GM19025 (cell line): ENCODE results near the gene TTC39C.
"Not testable (repeated sequence)": the region's sequence is repeated elsewhere in the genome, so short reads cannot be mapped to it uniquely, and the experiment has no call there.

Experiments
- ATAC-seq: cut with Tn5 transposase; IDR thresholded peaks from one replicate; pipeline ENCODE4 v1.9.1; 2021; ENCODE audit warnings: mild to moderate bottlenecking, low read depth, moderate library complexity; ENCODE audit not compliant: unreplicated experiment

The TTC39C gene

GRCh38 chr18:24015639-24016631 is 1.4 kb downstream of the TTC39C start:
- ATAC-seq, result no peak

DNA sequence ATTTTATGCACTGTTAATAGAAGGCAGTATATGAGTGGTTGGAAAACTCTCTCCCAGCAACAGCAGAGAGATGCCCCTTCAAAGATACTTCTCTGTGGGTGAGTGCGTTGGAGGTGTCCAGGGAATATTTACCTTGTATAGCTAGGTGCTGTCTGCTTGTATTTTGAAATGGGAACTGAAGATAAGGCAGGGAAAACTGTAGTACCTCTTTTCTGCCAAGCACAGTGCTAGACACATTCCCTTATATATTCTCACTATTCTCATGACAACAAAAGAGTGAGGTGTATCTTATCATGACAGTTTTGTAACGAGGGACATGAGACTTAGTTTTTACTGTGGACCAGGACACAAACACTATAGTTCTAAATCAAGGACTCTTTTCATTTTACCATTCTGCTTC is 2.1 kb downstream of the TTC39C start:
- ATAC-seq, result no peak

GRCh38 chr18:24018299-24018886 is 3.8 kb downstream of the TTC39C start:
- no peak for ATAC-seq

GRCh38 chr18:24019641-24020331 is 5.2 kb downstream of the TTC39C start:
- ATAC-seq, result peak; percentile 86

DNA sequence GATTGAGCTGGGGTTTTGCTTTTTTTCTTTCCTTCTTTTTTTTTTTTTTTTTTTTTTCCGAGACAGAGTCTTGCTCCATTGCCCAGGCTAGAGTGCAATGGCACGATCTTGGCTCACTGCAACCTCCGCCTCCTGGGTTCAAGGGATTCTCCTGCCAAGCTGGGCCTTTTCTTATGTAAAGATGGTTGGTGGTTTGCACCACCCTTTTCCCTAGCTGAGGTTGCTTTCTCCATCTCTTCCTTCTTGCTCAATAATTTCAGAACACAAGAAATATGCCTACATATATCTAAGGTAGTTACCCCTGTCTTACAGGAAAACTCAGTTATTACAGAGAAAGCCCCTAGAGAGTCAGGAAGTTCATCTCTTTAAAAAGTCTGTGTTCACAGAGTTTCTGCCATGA is 7.0 kb downstream of the TTC39C start:
- no peak for ATAC-seq

DNA sequence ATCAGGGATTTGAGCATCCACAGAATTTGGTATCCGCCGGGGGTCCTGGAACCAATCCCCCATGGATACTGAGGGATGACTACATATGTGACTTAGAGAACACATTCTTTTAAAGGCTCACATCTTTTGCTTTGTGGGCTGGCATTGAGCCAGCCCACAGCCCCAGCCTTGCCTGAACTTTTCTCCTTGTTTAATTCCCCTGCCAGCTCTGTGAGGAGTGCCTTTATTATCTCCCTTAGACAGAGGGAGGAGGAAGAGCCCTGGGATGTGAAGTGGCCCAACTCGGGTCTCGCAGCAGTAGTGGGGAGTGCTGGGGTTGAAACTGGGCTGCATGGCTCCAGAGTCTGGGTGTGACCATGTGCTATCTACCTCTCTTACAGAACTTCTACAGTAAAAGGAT is 7.6 kb downstream of the TTC39C start:
- no peak for ATAC-seq

DNA sequence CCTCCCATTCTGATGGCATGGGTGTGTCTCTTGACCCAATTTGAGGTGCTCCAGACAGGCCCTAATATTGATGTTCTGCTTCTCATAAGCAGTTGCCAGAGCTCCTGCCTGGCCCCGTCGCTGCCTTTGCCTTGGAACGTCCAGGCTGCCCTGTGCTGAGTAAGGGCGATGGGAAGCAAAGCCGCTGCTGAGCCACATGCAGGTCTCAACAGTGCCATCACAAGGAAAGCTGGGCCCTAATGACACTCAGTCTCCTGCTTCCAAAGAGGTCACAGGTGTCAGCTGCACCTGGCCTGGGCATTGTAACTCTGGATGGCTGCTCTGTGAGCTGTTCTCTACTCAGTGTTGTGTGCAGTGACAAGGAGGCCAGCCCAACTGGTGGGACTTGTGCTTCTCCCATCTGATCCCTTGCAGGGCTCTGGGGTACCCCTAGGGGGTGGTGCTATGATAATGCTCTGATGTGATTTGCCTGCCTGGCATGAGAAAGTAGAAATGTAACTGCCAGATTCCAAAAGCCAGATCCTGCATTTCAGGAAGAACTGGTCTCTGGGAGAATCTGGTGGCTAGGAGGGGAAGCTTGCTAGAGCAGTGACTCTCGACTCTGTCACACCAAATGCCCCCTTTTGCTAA is 8.7 kb downstream of the TTC39C start:
- ATAC-seq, result no peak

DNA sequence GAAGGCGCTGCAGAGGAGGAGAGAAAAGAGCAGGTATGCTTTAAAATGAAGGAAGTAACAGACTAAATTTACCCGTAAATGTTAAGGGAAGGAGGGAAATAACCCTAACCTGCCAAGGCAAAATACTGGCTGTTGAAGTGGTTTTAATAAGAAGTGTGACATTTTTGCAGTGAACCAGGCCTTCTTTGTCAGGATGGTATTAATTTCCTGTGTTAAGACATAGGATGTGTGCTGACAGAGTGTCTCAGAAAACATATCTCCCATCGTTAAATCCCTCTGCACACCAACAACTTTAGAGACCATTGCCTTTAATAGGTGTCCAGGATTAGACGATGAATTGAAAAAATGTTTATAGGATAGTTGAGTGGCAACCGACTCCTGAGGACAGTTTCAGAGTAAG is 9.9 kb downstream of the TTC39C start:
- ATAC-seq, result no peak

DNA sequence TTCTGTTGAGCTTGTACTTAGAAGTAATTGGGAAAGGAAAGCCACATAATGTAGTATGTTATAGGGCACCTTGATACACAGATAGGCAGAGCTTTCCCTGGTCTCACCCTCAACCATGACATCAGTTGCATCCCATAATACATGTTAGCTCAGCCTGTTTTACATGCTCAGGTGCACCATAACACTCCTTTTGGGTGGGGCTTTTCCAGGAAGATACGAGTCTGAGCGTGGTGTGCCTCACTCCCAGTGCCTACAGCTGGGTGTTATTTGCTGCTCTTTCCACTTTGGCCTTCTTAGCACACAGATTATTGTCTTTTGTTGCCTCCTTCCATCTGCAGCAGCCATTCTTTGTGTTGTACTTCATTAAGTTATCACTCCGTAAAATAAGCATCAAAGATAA is 11.9 kb downstream of the TTC39C start:
- ATAC-seq, result no peak

GRCh38 chr18:24027156-24027827 is 12.7 kb downstream of the TTC39C start:
- no peak for ATAC-seq

- not testable (repeated sequence) for ATAC-seq
These were observed 14.4 kb downstream of the TTC39C start for GRCh38 chr18:24028946-24029345.

- ATAC-seq, result no peak
These were observed 16.8 kb downstream of the TTC39C start for GRCh38 chr18:24031318-24031717.

- ATAC-seq, result peak; percentile 67
These were observed 17.4 kb downstream of the TTC39C start for GRCh38 chr18:24031916-24032315.

DNA sequence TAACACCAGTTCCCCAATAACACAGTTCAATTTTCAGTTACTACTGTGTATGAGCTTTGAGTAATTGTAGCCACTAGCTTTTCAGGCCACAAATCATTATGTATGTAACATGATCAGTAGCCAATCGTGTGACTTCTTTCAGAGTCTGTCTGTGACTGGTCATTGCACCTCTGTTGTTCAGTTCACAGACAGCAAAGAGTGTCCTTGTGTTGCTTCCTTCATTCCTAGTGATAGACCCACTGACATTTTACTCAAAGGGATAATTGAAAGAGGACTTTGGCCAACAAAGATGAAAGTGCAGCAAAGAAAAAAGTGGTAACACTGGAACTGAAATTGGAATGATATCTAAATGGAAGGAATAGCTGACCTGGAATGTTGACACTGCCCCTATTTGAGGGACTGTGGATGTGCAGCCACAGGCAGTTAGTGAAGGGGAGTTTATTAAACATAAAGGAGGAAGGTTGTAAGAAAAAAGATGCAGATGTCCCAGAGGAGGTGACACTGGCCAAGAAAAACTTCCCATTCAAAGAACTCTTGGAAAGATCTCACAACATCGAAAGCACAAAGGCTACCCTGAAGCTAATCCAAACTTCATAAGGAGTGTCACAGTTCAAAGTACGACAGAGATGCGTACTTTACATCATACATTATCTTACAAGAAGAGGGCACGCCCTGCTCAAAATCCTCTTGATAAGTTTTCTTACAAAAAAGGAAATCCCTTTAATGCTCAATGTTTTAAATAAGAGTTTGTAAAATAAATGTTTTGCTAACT is 19.3 kb downstream of the TTC39C start:
- ATAC-seq, result no peak

DNA sequence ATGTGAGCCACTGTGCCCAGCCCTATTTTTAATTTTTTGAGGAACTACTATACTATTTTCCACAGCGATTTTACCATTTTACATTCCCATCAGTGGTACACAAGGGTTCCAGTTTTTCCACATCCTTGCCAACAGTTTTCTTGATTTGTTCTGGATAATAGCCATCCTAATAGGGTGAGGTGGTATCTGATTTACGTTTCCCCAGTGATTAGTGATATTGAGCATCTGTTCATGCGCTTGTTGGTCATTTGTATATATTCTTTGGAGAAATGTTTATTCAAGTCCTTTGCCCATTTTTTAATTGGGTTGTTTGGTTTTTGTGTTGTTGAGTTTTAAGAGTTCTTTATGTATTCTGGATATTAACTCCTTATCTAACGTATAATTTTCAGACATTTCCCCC is 20.8 kb downstream of the TTC39C start:
- ATAC-seq, result no peak

- ATAC-seq, result no peak
These were observed 25.1 kb downstream of the TTC39C start for GRCh38 chr18:24039671-24040070.

- no peak for ATAC-seq
These were observed 27.1 kb downstream of the TTC39C start for GRCh38 chr18:24041691-24042090.

- no peak for ATAC-seq
These were observed 28.8 kb downstream of the TTC39C start for GRCh38 chr18:24043403-24043802.

GRCh38 chr18:24048261-24048660 is 33.7 kb downstream of the TTC39C start:
- no peak for ATAC-seq

GRCh38 chr18:24049142-24049541 is 34.6 kb downstream of the TTC39C start:
- no peak for ATAC-seq
